HG03432 (cell line): ENCODE results near the gene MFSD6L.

Source experiments
- ATAC-seq: cut with Tn5 transposase; IDR thresholded peaks from one replicate; pipeline ENCODE4 v1.9.1; 2021; ENCODE audit warnings: mild to moderate bottlenecking, moderate library complexity; ENCODE audit not compliant: unreplicated experiment

Gene MFSD6L

GRCh38 chr17:8798846-8799569 is at the start of gene MFSD6L:
TSS of gene MFSD6L (minus strand) at chr17:8799365. CDS start at chr17:8799120, 245 bp downstream.
- no peak for ATAC-seq

- no peak for ATAC-seq
Observed at GRCh38 chr17:8847891-8848290, 48.7 kb upstream of the MFSD6L start.

GRCh38 chr17:8846768-8847211 is 47.6 kb upstream of the MFSD6L start:
- ATAC-seq: no peak

GRCh38 chr17:8844229-8845218 is 45.4 kb upstream of the MFSD6L start:
- no peak for ATAC-seq

GRCh38 chr17:8843344-8843743 is 44.2 kb upstream of the MFSD6L start:
- ATAC-seq: no peak

- ATAC-seq: no peak
Observed at GRCh38 chr17:8841844-8842243, 42.7 kb upstream of the MFSD6L start.

GRCh38 chr17:8839410-8839935 is 40.3 kb upstream of the MFSD6L start:
- no peak for ATAC-seq

- no peak for ATAC-seq
Observed at GRCh38 chr17:8838551-8839095, 39.5 kb upstream of the MFSD6L start.

- no peak for ATAC-seq
Observed at GRCh38 chr17:8837563-8838075, 38.5 kb upstream of the MFSD6L start.

GRCh38 chr17:8836821-8837562 is 37.8 kb upstream of the MFSD6L start:
- ATAC-seq: no peak

GRCh38 chr17:8835631-8836364 is 36.6 kb upstream of the MFSD6L start:
- ATAC-seq: no peak

GRCh38 chr17:8835106-8835505 is 35.9 kb upstream of the MFSD6L start:
- no peak for ATAC-seq

- no peak for ATAC-seq
Observed at GRCh38 chr17:8832711-8833352, 33.7 kb upstream of the MFSD6L start.

- ATAC-seq: no peak
Observed at GRCh38 chr17:8831234-8831849, 32.2 kb upstream of the MFSD6L start.

- ATAC-seq: no peak
Observed at GRCh38 chr17:8830141-8830540, 31.0 kb upstream of the MFSD6L start.

- no peak for ATAC-seq
Observed at GRCh38 chr17:8829036-8829941, 30.1 kb upstream of the MFSD6L start.

- ATAC-seq: no peak
Observed at GRCh38 chr17:8828517-8828875, 29.3 kb upstream of the MFSD6L start.
